HG03460 (cell line): ENCODE results near the gene DCPS.

ENCODE experiments used
- ATAC-seq: cut with Tn5 transposase; IDR thresholded peaks from one replicate; pipeline ENCODE4 v1.9.1; 2021; ENCODE audit not compliant: unreplicated experiment

Gene DCPS

DNA sequence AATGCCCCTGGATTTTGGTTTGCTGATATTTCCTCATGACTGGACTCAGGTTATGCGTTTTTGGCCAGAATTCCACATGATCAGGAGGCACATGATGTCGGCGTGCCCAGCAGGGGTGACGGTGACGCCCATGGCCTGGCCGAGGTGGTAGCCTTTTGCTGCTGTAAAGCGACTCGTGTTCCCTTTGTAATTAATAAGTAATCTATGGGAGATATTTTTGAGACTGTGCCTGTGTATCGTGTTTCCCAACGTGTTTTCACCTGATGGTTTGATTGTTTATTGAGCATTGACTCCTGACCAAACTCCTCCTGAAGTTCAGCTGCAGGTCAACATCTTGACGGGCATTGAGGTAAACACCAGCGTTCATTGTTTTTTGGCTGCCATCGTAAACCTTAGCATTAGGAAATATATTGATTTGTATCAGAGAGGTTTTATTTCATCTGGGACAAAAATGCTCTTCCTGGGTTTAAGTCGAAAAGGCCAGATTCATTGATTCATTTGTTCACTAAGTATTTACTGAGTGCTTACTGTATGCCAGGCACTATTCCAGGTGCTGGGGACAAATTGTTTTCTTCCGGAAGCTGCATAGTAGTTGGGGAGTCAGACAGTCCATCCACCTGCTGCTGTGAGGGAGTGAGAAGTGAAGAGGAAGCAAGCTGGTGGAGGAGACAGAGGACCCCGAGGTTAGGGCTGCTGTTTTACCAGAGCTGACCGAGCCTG, 23.6 kb downstream of the DCPS start:
- no peak for ATAC-seq

DNA sequence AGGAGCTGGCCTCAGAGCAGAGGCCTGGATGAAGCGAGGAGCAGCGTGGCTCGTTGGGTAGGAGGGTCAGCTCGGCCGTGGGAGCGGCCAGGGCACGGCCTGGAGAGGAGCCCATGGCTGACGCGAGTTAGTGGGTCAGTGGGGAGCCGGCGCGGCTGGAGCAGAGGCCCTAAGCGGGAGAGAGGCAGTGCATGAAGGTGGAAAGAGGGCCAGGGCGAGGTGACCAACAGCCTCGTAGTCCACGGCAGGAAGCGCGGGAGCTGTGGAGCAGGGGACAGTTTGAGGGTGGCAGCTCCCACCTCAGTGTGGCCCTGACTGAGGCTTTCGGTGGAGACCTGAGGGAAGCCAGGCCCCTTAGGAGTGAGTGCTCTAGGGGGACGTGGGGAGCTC, 24.1 kb downstream of the DCPS start:
- ATAC-seq = no peak

DNA sequence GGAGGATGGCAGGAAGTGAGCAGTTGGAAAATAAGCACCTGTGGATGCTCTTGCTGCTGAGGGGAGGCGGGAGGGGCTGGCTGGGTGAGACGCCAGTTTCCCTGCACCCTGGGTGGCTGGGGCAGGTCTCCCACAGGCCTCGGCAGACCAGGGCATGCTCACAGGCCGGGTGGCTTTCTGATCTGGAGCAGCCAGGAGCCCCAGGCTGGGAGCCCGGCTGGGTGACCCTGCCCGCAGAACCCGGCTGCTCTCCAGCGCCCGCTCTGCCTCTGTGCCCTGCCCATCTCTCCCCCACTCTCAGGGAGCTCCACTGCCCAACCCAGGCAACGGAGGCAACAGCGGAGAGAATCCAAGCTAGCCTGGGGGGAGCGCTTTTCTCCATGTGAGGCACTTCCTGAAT, 24.6 kb downstream of the DCPS start:
- ATAC-seq = no peak

DNA sequence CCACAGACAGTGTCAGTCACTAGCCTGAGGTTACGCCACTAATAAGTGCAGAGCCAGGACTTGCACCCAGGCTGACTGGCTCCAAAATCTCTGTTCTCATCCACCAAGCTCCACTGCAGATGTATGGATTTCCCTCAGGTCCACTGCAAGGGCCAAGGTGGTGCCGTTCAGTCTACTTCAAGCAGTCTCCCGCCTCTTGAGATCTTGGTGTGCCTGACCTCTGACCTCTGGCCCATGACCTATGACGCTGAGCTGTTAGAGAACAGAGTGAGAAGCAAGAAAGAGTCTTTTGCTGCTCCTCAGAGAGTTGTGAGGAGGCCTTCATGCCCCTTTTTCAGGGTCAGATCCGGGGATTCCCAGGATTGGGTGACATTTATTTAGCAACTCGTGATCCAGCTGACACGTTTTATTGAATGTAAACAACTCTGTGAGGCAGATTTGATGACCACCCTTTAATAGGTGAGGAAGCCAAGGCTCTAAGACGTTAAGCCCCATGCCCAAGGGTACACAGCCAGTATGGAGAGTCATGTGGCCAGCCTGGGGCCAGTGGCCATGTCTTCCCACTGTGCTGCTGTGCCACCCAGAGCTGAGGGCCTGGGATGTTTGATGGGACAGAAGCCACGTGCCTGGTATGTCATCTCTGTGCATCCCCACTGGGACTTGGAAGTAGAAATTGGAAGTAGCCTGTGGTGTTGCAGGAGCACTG, 25.2 kb downstream of the DCPS start:
- no peak for ATAC-seq

DNA sequence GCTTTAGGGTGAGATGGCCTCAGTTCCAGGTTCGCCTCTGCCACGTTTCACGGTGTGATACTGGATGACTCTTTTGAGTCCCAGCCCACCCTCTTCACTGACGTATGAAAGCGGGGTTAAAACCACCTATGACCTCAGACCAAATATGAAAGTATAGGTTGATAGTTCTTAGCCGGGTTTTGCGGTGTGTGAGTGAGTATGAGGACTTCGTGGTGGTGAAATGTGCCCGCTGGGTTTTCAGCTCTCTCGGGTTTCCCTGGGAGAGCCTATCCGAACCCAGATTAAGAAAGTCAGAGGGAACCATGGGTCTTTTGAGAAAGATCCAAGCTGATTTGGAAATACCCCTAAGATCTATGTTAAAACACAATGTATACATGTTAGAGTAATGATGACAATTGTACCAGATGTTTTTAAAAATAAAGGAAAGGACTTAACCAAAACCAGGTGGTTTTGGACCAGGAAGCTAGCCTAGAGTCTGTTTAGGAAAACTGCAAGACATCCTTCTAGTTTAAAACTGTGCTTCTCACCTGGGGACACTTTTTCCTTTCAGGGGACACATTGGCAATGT, 25.9 kb downstream of the DCPS start:
- no peak for ATAC-seq

DNA sequence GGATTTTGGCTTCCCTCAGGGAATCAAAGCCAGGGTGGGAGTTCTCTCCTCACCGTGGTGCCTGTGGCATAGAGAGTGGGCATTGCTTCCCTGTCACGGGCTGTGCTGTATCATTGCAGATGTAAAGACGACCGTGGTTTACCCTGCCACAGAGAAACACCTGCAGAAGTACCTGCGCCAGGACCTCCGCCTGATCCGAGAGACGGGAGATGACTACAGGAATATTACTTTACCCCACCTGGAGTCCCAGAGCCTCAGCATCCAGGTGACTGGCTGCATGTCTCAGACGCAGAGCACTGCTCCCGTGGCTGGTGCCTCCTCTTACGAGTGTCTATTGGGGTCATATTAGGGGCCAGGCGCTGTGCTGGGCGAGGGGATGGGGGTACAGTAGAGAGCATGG, 27.4 kb downstream of the DCPS start:
- ATAC-seq = no peak

DNA sequence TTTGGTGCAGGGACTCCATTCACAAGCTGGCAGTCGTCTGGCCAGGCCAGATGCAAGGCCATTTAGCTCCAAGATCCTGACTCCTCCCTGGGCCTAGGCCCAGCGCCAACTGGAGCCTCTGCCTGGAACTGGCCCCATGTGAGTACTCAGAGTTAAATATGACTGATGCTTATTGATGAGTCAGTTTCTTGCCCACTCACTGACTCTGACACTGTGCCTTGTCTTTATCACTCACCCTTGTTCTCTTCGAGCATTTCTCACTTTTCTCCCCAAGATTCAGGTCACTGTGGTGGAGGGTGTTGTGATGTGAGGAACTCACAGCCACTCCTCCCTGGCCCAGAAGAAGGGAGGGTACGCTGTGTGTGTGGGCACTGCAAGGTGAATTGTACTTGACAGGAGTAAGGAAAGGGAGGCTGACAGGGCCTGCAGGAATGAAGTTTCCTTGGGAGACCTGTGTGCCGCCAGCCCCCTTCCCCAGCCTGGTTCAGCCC, 28.4 kb downstream of the DCPS start:
- no peak for ATAC-seq

DNA sequence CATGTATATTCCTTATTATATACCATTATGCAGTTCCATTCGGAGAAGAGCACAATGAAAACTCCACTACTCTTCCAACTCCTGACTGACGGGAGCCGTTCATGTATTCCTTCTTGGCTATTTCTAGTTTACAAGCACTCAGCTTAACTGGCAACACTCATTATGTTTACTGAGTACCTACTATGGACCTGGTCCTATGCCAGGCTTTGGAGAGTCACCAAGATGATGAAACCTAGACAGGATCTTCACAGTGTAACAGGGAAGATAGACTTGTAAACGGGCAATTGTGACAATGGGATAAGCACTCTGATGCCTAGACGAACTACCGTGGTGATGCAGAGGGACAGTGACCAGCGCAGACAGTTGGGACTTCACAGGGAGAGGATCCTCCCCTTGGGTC, 29.3 kb downstream of the DCPS start:
- ATAC-seq = no peak

DNA sequence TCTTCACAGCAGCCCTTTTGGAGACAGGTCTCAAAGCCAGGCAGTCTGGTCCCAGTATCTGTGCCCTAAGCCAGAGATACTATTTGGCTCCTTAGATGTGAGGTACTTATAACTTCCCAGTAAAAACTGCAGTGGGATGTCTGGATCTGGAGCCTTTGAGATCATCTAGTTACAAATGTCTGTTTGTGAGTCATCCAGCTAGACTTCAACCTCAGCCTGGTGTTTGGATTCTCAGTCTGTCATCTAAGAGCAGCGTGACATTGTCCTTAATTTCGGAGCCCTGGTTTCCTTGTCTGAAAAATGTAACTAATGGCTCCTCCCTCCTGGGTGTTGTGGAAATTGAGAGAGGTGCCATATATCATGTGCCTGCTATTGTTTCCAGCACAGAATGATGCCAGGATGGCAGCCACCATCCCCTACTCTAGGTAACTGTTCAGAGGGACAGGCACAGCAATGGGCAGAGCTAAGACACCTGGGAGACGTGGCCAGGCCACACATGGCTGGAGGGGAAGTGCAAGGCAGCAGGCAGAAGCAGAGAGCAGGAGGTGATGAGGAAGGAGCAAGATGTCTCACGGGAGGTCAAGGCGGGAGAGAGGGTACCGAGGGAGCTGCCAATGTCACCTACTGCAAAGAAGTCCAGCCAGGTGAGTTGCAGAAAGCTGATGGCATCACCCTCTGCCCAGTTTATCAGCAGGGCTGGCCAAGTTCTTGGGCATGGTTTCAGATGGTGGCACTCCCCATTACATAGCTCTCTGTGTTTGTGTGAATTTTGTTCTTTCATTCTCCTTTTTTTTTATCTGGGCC, 31.0 kb downstream of the DCPS start:
- no peak for ATAC-seq

DNA sequence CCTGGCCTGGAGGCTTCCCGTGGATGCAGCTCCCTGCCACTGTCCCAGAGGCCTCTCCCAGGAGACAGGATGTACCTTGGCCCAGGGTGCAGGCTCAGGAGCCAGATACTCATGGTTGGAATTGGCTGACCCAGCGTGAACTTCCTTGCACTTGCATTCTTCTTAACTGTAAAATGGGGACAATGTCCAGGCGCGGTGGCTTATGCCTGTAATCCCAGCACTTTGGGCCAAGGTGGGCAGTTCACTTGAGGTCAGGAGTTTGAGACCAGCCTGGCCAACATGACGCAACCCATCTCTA, 31.6 kb downstream of the DCPS start:
- no peak for ATAC-seq

DNA sequence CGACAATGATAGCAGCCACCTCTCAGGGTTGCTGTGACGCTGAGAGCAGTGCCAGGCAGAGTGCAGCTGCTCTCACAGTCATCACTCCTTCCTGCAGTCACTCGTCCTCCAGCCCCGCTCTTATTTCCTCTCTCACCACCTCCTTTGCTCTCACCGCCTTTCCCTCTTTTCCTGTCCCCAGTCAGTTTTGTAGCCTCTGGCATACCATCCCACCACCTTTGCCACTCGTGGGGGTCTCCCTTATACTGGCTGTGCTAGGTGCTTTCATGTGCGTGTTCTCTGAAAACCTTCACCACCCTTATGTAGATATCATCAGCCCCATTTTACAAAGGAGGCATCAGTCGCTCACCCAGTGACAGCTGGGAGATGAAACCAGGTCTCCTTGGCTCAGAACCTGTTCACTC, 32.3 kb downstream of the DCPS start:
- no peak for ATAC-seq

DNA sequence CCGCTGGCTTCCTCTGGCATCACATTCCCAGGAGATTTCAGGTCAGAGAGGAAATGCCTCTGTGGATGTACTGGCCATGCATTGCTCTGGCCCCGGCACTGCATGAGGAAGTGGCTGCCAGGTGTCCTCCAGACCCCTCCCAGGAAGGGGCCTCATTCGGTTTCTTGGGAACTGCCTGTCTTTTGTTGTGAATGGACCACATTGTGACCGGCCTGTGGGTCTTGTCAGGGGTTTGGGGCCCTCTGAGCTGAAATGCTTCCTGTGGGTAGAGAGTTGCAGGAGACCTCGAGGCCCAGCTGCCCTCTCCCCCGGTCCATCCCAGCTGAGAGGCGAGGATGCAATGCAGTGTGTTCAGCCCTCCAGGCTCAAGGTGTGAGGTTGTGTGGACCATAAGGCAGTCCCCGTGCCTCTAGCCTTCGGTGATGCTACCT, 32.8 kb downstream of the DCPS start:
- ATAC-seq = no peak

DNA sequence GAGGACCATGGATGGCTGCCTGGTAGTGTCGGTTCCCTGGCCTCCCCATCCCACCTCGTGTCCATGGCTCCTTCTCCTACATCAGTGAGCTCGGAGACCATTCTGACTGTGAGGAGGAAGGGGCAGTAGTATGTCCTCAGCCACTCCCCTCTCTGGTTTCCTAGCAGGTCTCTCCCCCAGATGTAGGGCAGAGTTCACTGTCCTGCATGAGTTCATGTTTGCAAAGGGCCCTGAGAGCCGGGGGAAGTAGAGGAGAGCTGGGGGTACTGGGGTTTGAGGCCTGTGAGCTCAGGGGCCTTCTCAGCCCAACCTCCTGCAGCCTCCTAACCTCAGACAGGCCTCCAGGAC, 33.2 kb downstream of the DCPS start:
- no peak for ATAC-seq

DNA sequence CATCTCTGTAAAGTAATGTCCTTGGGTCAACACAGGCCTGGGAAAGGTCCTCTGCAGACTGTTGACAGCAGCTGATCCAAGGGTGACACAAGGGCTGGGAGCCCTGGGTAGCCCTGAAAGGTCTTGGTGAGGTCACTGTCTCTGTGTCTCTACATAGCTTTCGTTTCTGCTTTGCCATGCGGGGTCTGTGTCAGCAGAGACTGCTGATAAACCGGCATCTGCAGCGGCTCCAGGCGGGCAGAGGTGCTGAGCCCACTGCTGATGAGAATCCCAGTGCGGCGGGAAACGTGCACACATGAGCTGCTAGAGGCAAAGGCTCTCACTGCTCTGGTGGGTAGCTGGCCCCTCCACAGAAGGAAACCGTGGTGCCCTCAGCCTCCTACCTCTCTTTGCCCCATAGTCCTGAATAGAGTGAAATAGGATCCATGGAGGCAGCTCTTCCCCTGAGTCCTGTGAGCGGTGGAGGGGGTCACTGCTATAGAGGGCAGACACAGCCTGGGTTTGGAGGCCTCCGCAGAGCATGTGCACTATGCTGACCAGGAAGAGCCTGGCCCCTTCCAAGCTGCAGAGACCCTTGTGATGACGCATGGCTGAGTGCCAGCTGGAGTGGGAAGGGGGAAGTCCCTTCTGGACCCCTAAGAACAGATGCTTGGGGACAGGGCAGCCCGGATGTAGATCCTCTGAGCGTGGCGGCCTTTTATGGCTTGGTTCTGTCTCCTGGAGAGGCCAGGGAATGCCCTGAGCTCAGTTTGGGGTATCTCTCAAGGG, 33.8 kb downstream of the DCPS start:
- no peak for ATAC-seq

DNA sequence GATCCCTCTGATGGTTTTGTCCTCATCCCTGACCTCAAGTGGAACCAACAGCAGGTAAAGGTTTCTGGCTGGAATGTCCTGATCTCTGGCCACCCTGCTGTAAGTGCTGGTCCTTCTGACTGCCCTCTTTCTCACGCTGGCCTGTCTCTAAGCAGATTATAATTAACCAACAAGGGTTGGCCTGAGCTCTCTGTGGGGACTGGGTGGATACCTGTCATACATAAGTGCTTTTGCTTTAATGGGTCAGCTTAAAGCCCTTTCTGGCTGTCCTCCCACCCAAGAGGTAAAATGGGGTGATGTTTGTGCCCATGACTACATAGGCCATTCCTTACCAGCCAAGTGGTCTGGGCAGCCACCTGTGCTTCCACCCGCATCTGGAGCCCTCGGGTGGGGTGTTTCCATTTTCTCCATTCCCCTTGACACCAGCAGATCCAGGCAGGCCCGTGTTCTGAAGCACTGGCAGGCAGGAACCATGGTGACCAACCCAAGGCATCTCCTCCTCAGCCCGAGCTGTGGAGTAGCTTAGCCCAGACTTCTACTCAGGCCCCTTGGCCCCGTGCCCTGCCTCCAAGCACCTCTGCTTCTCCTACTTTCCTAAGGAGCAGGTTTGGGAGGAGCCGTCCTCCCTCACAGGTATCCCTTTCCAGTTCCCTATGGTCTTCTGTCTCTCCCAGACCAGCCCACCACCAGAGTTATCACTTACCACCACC, 34.6 kb downstream of the DCPS start:
- no peak for ATAC-seq

DNA sequence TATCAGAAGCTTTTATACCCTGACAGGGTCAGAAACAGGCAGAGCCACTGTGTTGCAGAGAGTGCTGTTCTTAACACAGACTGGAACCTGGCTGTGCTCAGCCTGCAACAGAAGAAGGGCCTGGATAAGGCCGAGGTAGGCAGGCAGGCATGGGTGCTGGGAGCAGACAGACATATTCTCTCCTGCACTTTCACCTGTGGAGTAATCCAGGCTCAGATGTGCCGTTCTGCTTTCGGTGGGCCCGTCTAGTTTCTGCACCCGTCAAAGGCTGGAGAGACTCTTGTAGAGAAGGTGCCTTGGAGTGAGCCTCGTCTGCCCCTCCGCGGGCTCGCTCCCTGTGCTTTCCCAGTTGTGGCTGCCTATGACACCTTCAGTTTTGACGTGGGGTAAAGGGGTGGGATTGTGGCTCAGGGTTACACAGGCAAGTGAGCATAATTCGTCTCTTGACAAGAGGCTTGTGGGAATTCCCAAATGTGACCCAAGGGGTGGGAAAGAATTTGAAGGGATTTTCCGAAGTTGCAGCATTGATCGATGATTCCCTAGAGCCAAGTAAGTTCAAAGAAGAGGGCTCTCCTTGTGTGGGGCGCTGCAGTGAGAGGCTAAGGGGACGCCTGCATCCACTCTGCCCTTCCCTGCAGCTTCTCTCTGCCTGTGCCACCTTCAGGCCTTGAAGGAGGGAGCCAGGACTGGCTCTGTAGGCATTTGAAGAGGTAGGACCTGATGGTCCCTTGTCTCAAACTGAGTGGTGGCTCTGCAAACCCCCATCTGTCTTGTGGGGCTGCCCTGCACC, 35.4 kb downstream of the DCPS start:
- ATAC-seq = no peak

DNA sequence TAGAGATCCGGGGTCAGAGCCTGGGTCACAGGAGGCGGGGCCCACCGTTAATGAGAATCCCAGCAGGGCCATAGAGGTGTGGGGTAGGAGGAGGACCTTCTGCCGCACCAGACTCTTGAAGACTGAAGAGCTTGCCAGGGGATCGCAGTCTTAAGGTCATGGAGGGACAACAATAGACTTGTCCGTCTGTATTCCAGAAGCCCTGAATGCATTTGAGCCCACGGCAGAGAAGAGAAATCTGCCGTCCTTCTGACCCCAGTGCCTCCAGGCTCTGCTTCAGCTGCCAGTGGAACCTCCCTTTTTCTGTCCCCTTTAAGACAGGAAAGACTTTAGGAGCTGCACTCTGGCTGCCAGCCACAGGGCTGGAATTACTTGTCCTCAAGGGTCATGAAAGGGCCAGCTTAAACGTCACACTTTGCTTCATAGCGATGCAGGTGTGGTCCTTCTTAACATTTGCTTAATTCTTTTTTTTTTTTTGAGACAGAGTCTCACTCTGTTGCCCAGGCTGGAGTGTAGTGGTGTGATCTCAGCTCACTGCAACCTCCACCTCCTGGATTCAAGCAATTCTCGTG, 36.1 kb downstream of the DCPS start:
- ATAC-seq = no peak

DNA sequence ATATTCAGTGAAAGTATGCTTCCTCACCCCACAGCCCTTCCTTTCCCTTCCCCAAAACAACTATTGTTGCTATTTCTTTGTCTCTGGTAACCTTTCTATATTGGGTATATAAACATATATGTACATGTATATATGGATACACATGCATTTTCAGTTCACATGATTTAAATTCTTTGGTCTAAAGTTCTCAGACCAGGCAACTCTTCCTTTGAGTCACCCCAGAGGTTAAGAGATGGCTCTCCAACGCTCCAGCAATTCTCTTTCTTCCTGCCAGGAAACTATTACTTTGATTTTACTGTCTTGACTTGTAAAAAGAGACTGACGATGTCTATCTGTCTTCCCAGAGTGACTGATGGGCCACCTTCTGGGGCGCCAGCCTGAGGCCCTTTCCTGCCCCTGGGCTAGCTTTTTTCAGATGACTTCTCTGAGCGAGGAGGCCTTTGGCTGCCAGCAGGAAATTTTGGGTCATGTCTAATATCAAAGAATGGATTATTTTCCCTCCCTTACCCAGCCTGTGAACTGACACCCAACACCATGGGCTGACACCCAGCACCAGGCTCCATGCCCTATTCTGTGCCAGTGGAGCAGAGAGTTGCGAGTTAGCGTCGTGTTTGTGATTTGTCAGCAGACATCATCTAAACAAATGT, 37.2 kb downstream of the DCPS start:
- no peak for ATAC-seq

DNA sequence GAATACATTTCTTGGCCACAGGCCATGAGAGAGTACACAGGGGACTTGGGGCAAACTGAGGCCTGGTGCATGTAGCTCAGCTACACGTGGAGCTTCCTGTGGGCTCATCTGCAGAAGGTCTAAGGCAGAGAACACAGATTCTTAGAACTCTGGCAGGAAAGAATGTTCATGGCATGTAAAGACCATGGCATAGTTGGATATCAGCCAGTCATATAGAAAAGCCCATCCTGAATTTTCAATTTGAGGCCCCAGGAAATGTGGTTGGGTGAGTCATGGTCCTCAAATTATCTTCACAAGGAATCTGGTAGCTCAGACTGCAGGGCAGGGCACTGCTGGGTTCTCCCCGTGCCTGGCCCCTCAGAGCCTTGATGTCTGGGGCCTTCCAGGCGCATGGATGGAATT, 37.9 kb downstream of the DCPS start:
- ATAC-seq = no peak
